GM12878 (cell line): ENCODE results near the gene AP3D1. TPM values are rescaled to one million over a fixed set of nuclear protein-coding genes. Genes with fewer than 3 reads are reported as not detected.

ENCODE experiments used
- BACH1 ChIP-seq: fragments of 450-650 bp; IDR thresholded peaks from 2 replicates; pipeline ENCODE4 v1.6.1; 2017; ENCODE audit warnings: mild to moderate bottlenecking, borderline replicate concordance
- CBX5 ChIP-seq: sonication (generic); IDR thresholded peaks from 2 replicates; pipeline ENCODE4 v1.6.1; 2016; ENCODE audit warnings: low read depth, moderate library complexity, mild to moderate bottlenecking, inconsistent platforms
- CREB1 ChIP-seq: IDR thresholded peaks from 2 replicates; pipeline ENCODE4 v1.6.1; 2012; ENCODE audit warnings: low read depth, mild to moderate bottlenecking, inconsistent platforms
- CREM ChIP-seq: IDR thresholded peaks from 2 replicates; pipeline ENCODE4 v1.6.1; 2014; ENCODE audit warnings: antibody characterized with exemption, low read depth
- FOXM1 ChIP-seq: IDR thresholded peaks from 2 replicates; pipeline ENCODE4 v1.6.1; 2012; ENCODE audit warnings: low read depth, mild to moderate bottlenecking, inconsistent platforms, low read length, moderate library complexity
- GATAD2B ChIP-seq: fragments of 450-650 bp; conservative IDR thresholded peaks from 2 replicates; pipeline ENCODE4 v1.6.1; 2017; ENCODE audit warnings: low read depth, mild to moderate bottlenecking, moderate library complexity
- HCFC1 ChIP-seq: fragments of 150-350 bp; IDR thresholded peaks from 2 replicates; pipeline ENCODE4 v1.6.1; 2014; ENCODE audit warnings: low read length
- HDGF ChIP-seq: fragments of 450-650 bp; IDR thresholded peaks from 2 replicates; pipeline ENCODE4 v1.6.1; 2016; ENCODE audit warnings: antibody characterized with exemption
- IKZF2 ChIP-seq, 2 experiments: fragments of 450-650 bp; IDR thresholded peaks; 2 replicates each; pipeline ENCODE4 v1.6.1; 2017; ENCODE audit warnings: mild to moderate bottlenecking in 2 of 2, moderate library complexity in 2 of 2
- NR2F1 ChIP-seq: fragments of 450-650 bp; conservative IDR thresholded peaks from 2 replicates; pipeline ENCODE4 v1.6.1; 2017; ENCODE audit warnings: mild to moderate bottlenecking
- POLR2AphosphoS5 ChIP-seq: IDR thresholded peaks from 2 replicates; pipeline ENCODE4 v1.6.1; 2011; ENCODE audit warnings: mild to moderate bottlenecking, low read length, inconsistent platforms
- RBBP5 ChIP-seq: fragments of 200-600 bp; sonication (generic); conservative IDR thresholded peaks from 2 replicates; pipeline ENCODE4 v1.6.1; 2016
- RUNX3 ChIP-seq: IDR thresholded peaks from 2 replicates; pipeline ENCODE4 v1.6.1; 2012; ENCODE audit warnings: low read length, inconsistent platforms
- SP1 ChIP-seq: IDR thresholded peaks from one replicate; pipeline ENCODE4 v1.6.1; 2011; ENCODE audit warnings: low read depth, low read length
- STAT1 ChIP-seq: fragments of 450-650 bp; conservative IDR thresholded peaks from 2 replicates; pipeline ENCODE4 v1.6.1; 2014; ENCODE audit warnings: antibody characterized with exemption, mild to moderate bottlenecking
- polyA plus RNA-seq, 11 experiments: library from polyadenylated mRNA; depleted of rRNA in 4 of 11; unstranded in 6 of 11; stranded (reverse) in 5 of 11; fragments of >200 nt; fragmentation: Nextera tagmentation in 4 of 11; fragmentation: Illumina TruSeq in 1 of 11; extraction: Ambion mirVana in 4 of 11; extraction: Trizol in 1 of 11; gene quantifications; 1 replicate in 1 of 11; 2 replicates in 10 of 11; pipeline versions ENCODE4 v1.2.1 to v1.2.3, GENCODE V29; 2011 to 2016; ENCODE audit warnings: inconsistent platforms in 2 of 11, missing spikeins in 2 of 11, low read depth in 1 of 11
- total RNA-seq, 4 experiments: library from RNA; depleted of rRNA in 3 of 4; stranded (reverse); fragments of >200 nt in 3 of 4; fragmentation: Illumina TruSeq in 1 of 4; extraction: Trizol in 1 of 4; gene quantifications; 2 replicates each; pipeline versions ENCODE4 v1.2.1 to v1.2.3, GENCODE V29; 2013 to 2021
- TF ChIP-seq, protein P1 (sequence below): fragments of 450-650 bp; formaldehyde crosslinking; IDR thresholded peaks from 2 replicates; pipeline ENCODE4 v1.4.0; 2020; ENCODE audit warnings: mild to moderate bottlenecking, moderate library complexity
- TF ChIP-seq, protein P2 (sequence below): IDR thresholded peaks from 2 replicates; pipeline ENCODE4 v1.6.1; 2011; ENCODE audit warnings: low read depth, mild to moderate bottlenecking, low read length, moderate library complexity, borderline replicate concordance; ENCODE audit errors: extremely low read depth
- TF ChIP-seq, protein P3 (sequence below): fragments of 150-350 bp; IDR thresholded peaks from 2 replicates; pipeline ENCODE4 v1.6.1; 2014; ENCODE audit warnings: mild to moderate bottlenecking, low read depth, low read length
- TF ChIP-seq, protein P4 (sequence below): fragments of 450-650 bp; IDR thresholded peaks from 2 replicates; pipeline ENCODE4 v1.6.1; 2017; ENCODE audit warnings: mild to moderate bottlenecking, low read depth, inconsistent platforms; ENCODE audit not compliant: poor library complexity, severe bottlenecking
- TF ChIP-seq, protein P5 (sequence below): fragments of 450-650 bp; IDR thresholded peaks from 2 replicates; pipeline ENCODE4 v1.6.1; 2017; ENCODE audit warnings: low read depth, mild to moderate bottlenecking, moderate library complexity
- TF ChIP-seq, protein P6 (sequence below): IDR thresholded peaks from 2 replicates; pipeline ENCODE4 v1.6.1; 2012; ENCODE audit warnings: low read depth, low read length, improper control_type of control experiment

Gene AP3D1
- total and polyA plus RNA-seq, 10 of the 15 experiments (the other 5 are each of a cell fraction or from before 2014, with no cell fraction given) = 1.5 to 108 (median 59.1) TPM

DNA sequence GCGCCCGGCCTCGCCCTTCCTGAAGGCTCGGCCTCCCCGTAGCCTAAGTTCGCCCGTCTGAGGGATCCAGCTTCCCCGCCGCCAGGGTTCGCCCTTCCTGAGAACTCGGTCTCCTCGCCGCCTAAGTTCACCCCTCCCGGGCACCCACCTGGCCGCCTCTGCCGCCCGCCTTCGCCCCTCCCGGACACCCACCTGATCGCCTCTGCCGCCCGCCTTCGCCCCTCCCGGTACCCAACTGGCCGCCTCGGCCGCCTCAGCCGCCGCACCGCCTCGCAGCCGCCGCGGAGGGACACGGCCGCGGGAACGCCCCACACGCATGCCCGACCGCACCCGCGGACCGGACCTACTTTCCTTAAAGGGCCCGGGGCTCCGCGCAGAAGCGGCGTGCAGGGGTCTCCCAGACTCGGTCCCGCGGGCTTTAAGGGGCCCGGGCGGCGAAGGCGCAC lies 55.3 kb downstream of the AP3D1 start, which contains the start of gene MOB3A (continued):
- TF ChIP-seq, protein P1, sequence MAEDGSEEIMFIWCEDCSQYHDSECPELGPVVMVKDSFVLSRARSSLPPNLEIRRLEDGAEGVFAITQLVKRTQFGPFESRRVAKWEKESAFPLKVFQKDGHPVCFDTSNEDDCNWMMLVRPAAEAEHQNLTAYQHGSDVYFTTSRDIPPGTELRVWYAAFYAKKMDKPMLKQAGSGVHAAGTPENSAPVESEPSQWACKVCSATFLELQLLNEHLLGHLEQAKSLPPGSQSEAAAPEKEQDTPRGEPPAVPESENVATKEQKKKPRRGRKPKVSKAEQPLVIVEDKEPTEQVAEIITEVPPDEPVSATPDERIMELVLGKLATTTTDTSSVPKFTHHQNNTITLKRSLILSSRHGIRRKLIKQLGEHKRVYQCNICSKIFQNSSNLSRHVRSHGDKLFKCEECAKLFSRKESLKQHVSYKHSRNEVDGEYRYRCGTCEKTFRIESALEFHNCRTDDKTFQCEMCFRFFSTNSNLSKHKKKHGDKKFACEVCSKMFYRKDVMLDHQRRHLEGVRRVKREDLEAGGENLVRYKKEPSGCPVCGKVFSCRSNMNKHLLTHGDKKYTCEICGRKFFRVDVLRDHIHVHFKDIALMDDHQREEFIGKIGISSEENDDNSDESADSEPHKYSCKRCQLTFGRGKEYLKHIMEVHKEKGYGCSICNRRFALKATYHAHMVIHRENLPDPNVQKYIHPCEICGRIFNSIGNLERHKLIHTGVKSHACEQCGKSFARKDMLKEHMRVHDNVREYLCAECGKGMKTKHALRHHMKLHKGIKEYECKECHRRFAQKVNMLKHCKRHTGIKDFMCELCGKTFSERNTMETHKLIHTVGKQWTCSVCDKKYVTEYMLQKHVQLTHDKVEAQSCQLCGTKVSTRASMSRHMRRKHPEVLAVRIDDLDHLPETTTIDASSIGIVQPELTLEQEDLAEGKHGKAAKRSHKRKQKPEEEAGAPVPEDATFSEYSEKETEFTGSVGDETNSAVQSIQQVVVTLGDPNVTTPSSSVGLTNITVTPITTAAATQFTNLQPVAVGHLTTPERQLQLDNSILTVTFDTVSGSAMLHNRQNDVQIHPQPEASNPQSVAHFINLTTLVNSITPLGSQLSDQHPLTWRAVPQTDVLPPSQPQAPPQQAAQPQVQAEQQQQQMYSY = 0 out of 2 replicates have a peak, but pooled peaks have one; percentile 3
- no peak for TF ChIP-seq POLR2AphosphoS5
- TF ChIP-seq, protein P2, sequence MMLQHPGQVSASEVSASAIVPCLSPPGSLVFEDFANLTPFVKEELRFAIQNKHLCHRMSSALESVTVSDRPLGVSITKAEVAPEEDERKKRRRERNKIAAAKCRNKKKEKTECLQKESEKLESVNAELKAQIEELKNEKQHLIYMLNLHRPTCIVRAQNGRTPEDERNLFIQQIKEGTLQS = no peak
- TF ChIP-seq, protein P3, sequence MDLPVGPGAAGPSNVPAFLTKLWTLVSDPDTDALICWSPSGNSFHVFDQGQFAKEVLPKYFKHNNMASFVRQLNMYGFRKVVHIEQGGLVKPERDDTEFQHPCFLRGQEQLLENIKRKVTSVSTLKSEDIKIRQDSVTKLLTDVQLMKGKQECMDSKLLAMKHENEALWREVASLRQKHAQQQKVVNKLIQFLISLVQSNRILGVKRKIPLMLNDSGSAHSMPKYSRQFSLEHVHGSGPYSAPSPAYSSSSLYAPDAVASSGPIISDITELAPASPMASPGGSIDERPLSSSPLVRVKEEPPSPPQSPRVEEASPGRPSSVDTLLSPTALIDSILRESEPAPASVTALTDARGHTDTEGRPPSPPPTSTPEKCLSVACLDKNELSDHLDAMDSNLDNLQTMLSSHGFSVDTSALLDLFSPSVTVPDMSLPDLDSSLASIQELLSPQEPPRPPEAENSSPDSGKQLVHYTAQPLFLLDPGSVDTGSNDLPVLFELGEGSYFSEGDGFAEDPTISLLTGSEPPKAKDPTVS = 0 out of 2 replicates have a peak, but pooled peaks have one; percentile 33
- peak; percentile 59; the same call in 1 of the 2 replicates for TF ChIP-seq CREM
- TF ChIP-seq RUNX3 = peak; percentile 94
- TF ChIP-seq HDGF = no peak
- TF ChIP-seq, protein P4, sequence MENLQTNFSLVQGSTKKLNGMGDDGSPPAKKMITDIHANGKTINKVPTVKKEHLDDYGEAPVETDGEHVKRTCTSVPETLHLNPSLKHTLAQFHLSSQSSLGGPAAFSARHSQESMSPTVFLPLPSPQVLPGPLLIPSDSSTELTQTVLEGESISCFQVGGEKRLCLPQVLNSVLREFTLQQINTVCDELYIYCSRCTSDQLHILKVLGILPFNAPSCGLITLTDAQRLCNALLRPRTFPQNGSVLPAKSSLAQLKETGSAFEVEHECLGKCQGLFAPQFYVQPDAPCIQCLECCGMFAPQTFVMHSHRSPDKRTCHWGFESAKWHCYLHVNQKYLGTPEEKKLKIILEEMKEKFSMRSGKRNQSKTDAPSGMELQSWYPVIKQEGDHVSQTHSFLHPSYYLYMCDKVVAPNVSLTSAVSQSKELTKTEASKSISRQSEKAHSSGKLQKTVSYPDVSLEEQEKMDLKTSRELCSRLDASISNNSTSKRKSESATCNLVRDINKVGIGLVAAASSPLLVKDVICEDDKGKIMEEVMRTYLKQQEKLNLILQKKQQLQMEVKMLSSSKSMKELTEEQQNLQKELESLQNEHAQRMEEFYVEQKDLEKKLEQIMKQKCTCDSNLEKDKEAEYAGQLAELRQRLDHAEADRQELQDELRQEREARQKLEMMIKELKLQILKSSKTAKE = no peak
- peak; percentile 98 for TF ChIP-seq GATAD2B
- TF ChIP-seq CBX5 = 0 out of 2 replicates have a peak, but pooled peaks have one; percentile 48
- peak; percentile 2 to 72; a peak in 2 of 4 replicates for TF ChIP-seq IKZF2 (IDR thresholded peaks at IDR 0.05)
- TF ChIP-seq, protein P5, sequence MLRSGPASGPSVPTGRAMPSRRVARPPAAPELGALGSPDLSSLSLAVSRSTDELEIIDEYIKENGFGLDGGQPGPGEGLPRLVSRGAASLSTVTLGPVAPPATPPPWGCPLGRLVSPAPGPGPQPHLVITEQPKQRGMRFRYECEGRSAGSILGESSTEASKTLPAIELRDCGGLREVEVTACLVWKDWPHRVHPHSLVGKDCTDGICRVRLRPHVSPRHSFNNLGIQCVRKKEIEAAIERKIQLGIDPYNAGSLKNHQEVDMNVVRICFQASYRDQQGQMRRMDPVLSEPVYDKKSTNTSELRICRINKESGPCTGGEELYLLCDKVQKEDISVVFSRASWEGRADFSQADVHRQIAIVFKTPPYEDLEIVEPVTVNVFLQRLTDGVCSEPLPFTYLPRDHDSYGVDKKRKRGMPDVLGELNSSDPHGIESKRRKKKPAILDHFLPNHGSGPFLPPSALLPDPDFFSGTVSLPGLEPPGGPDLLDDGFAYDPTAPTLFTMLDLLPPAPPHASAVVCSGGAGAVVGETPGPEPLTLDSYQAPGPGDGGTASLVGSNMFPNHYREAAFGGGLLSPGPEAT = peak; percentile 54
- TF ChIP-seq RBBP5 = no peak
- TF ChIP-seq SP1 = peak; percentile 40
- TF ChIP-seq CREB1 = peak; percentile 69; the same call in 1 of the 2 replicates
- no peak for TF ChIP-seq FOXM1
- TF ChIP-seq, protein P6, sequence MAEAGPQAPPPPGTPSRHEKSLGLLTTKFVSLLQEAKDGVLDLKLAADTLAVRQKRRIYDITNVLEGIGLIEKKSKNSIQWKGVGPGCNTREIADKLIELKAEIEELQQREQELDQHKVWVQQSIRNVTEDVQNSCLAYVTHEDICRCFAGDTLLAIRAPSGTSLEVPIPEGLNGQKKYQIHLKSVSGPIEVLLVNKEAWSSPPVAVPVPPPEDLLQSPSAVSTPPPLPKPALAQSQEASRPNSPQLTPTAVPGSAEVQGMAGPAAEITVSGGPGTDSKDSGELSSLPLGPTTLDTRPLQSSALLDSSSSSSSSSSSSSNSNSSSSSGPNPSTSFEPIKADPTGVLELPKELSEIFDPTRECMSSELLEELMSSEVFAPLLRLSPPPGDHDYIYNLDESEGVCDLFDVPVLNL = 0 out of 2 replicates have a peak, but pooled peaks have one; percentile 44
- 0 out of 2 replicates have a peak, but pooled peaks have one; percentile 77 for TF ChIP-seq STAT1
- TF ChIP-seq NR2F1 = peak; percentile 89
- TF ChIP-seq HCFC1 = no peak; the same call in 1 of the 2 replicates
- TF ChIP-seq BACH1 = peak; percentile 82; the same call in 1 of the 2 replicates
